ENCODE data around the gene POLE. TPM values are rescaled to one million over a fixed set of nuclear protein-coding genes. Genes with fewer than 3 reads are reported as not detected.

Gene POLE
- total RNA-seq, 1 experiment from 2014 or later: 144 TPM

GRCh38 chr12:132673288-132674179, 13.6 kb downstream of the POLE start:
- Mint-ChIP-seq H3K4me3 (no peak overlapping the region), H3K27ac (no peak overlapping the region), H3K4me1 (no peaks in the 10 kb centered on the region), H3K9me3 (no peaks in the 10 kb centered on the region), H3K36me3 (peaks cover 80% of the 10 kb centered on the region), H3K27me3 (ENCODE audit: low read depth) (no peaks in the 10 kb centered on the region)
- DNase-seq (ENCODE audit: low spot score): no peak
- ChIA-PET CTCF (no interaction called here), POLR2A (no interaction called here)
- TF ChIP-seq TP53 (CRISPR knock-in tag; IDR thresholded peaks at IDR 0.05): no peak
- TF ChIP-seq ARID4B (CRISPR knock-in tag; IDR thresholded peaks at IDR 0.05; ENCODE audit: borderline replicate concordance): no peak
- TF ChIP-seq ZBTB43 (CRISPR knock-in tag; IDR thresholded peaks at IDR 0.05): no peak
- TF ChIP-seq ERG (CRISPR knock-in tag; IDR thresholded peaks at IDR 0.05): no peak
- no peak for TF ChIP-seq JUN (CRISPR knock-in tag; IDR thresholded peaks at IDR 0.05)
- no peak for TF ChIP-seq SOX15 (CRISPR knock-in tag; IDR thresholded peaks at IDR 0.05)
- TF ChIP-seq IRF1 (CRISPR knock-in tag; IDR thresholded peaks at IDR 0.05): no peak
- no peak for TF ChIP-seq JAZF1 (CRISPR knock-in tag; IDR thresholded peaks at IDR 0.05)
- TF ChIP-seq ZNF219 (CRISPR knock-in tag; IDR thresholded peaks at IDR 0.05; ENCODE audit: borderline replicate concordance): no peak
- no peak for TF ChIP-seq CBFB (CRISPR knock-in tag; IDR thresholded peaks at IDR 0.05; ENCODE audit: low read depth)
- TF ChIP-seq OVOL2 (CRISPR knock-in tag; IDR thresholded peaks at IDR 0.05; ENCODE audit: borderline replicate concordance): no peak
- TF ChIP-seq ZNF138 (CRISPR knock-in tag; conservative IDR thresholded peaks at IDR 0.05): no peak
- ATAC-seq: no peak

GRCh38 chr12:132672678-132673077, 14.5 kb downstream of the POLE start:
- H3K9me3 Mint-ChIP-seq: no peaks in the 10 kb centered on the region
- DNase-seq (ENCODE audit: low spot score) (no peak), ATAC-seq (no peak)
- ChIA-PET CTCF (no interaction called here), POLR2A (no interaction called here)
- TF ChIP-seq MLX (CRISPR knock-in tag; IDR thresholded peaks at IDR 0.05) (no peak), NR1H2 (CRISPR knock-in tag; IDR thresholded peaks at IDR 0.05) (no peak), SMAD4 (CRISPR knock-in tag; IDR thresholded peaks at IDR 0.05) (no peak), NR2C2 (CRISPR knock-in tag; IDR thresholded peaks at IDR 0.05) (no peak)
- no peak overlapping the region for H3K4me3 Mint-ChIP-seq
- no peak overlapping the region for H3K27ac Mint-ChIP-seq
- no peaks in the 10 kb centered on the region for H3K4me1 Mint-ChIP-seq
- H3K27me3 Mint-ChIP-seq (ENCODE audit: low read depth): no peaks in the 10 kb centered on the region
- peaks cover 80% of the 10 kb centered on the region for H3K36me3 Mint-ChIP-seq

Data from WTC11 (cell line).